OCI-LY1 (cell line): ENCODE data around the gene PIK3C2B.

Experiments used
- EZH2 ChIP-seq: fragments of 200-600 bp; sonication (generic), shearing (Covaris generic); IDR thresholded peaks from 2 replicates; pipeline ENCODE4 v1.8.0; 2017; ENCODE audit warnings: borderline replicate concordance, mixed run types, mild to moderate bottlenecking, antibody characterized with exemption, low read length, moderate library complexity, mixed read lengths
- TF ChIP-seq, protein P1 (sequence below): fragments of 200-600 bp; sonication (generic), shearing (Covaris generic); IDR thresholded peaks from 2 replicates; pipeline ENCODE4 v1.5.1; 2017; ENCODE audit warnings: mild to moderate bottlenecking, antibody characterized with exemption, low read length, moderate library complexity, mixed read lengths

DNA sequence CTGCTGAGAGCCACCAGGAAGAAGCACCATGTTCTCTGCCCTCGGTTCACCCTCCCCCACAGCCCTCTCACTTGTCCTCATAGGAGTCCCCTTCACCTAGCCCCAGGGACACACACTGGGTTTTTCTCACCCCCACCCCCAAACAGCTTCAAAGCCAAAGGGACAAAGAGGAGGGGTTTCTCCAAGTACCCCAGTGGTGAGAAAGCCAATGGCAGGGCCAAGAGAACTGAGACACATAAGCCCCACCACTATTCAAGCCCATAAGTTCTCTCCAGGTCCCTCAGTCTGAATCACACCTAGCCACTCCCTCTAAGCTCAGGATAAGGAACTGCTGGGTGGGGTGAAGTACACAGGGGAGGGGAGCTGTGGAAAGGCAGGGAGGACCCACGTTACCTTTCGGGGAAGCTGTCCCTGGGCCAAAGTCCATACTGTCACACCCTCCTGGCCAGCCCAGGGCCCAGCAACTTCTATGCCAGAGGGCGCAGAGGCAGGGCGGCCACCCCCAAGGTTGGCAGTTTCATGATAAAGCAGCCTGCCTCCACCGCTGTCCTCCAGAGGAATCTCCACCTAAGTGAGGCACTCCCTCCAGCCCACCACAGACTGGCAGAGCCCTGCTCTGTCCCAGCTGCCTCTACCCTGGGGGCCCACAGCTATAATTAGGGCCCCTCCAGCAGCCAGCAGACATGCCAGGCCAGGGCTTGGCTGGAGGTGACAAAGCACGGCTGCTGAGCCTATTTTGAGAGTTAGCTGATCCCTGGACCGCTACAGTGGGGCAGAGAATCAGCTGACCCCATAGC lies 43.9 kb downstream of the PIK3C2B start:
- TF ChIP-seq EZH2, result no peak
- TF ChIP-seq, protein P1, sequence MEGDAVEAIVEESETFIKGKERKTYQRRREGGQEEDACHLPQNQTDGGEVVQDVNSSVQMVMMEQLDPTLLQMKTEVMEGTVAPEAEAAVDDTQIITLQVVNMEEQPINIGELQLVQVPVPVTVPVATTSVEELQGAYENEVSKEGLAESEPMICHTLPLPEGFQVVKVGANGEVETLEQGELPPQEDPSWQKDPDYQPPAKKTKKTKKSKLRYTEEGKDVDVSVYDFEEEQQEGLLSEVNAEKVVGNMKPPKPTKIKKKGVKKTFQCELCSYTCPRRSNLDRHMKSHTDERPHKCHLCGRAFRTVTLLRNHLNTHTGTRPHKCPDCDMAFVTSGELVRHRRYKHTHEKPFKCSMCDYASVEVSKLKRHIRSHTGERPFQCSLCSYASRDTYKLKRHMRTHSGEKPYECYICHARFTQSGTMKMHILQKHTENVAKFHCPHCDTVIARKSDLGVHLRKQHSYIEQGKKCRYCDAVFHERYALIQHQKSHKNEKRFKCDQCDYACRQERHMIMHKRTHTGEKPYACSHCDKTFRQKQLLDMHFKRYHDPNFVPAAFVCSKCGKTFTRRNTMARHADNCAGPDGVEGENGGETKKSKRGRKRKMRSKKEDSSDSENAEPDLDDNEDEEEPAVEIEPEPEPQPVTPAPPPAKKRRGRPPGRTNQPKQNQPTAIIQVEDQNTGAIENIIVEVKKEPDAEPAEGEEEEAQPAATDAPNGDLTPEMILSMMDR, result no peak
